ENCODE measurements around the gene BLM.

Gene BLM

DNA sequence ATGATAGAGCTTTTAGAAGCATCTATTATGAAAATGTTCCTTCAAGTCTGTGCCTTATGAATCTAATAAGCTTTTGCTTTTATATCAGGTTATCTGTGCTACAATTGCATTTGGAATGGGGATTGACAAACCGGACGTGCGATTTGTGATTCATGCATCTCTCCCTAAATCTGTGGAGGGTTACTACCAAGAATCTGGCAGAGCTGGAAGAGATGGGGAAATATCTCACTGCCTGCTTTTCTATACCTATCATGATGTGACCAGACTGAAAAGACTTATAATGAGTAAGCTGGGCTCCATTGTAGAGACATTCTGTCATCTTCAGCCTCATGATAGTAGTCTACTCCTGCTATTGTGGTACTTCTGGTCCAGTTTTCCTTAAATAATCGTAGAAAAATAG is 73.4 kb downstream of the BLM start:
- TF ChIP-seq, protein P1, sequence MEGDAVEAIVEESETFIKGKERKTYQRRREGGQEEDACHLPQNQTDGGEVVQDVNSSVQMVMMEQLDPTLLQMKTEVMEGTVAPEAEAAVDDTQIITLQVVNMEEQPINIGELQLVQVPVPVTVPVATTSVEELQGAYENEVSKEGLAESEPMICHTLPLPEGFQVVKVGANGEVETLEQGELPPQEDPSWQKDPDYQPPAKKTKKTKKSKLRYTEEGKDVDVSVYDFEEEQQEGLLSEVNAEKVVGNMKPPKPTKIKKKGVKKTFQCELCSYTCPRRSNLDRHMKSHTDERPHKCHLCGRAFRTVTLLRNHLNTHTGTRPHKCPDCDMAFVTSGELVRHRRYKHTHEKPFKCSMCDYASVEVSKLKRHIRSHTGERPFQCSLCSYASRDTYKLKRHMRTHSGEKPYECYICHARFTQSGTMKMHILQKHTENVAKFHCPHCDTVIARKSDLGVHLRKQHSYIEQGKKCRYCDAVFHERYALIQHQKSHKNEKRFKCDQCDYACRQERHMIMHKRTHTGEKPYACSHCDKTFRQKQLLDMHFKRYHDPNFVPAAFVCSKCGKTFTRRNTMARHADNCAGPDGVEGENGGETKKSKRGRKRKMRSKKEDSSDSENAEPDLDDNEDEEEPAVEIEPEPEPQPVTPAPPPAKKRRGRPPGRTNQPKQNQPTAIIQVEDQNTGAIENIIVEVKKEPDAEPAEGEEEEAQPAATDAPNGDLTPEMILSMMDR (conservative IDR thresholded peaks at IDR 0.05): no peak
- no peak overlapping the region for H3K27ac ChIP-seq

DNA sequence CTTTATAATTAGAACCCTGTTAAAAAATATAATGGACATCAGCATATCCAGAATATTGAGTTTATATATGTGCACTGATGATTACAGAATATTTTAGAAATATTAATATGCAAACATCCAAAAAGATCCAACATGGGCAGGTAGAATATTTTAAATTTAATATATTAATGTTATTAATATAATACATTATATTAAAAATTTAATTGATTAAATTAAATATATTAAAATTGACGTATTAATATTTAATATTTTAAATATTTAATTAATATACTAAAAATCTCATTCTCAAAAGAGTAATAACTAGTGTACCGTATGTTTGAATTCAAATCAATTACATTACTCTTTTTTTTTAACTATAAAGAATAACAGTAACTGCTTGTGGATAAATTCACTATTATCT is 77.4 kb downstream of the BLM start:
- no peak overlapping the region for H3K27ac ChIP-seq
- TF ChIP-seq, protein P1 (conservative IDR thresholded peaks at IDR 0.05): no peak

DNA sequence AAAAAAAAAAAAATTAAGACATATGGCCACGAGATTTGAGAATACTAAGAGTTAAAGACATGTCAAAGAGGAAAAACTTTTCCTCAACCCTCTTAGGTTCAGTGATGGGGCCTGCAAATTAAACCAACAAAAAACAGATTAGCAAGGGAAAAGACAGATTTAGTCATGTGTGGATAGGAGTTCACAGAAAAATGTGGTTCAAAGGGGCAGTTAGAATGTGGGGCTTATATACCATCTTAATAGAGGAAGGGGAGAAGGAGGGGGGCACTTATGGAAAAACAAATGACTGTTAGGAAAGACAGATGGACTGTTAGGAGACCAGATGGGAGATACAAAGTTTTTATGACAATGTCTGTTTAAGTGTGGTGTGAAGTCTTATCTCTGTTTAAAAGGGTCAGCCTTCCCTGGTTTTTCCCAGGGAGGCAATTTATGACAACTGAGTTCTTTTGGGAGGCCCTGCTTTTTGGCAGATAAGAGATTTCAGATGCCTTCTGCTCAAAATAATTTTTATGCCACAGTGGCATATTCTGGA is 82.6 kb downstream of the BLM start:
- H3K27ac ChIP-seq: no peak overlapping the region
- TF ChIP-seq, protein P1 (conservative IDR thresholded peaks at IDR 0.05): no peak

DNA sequence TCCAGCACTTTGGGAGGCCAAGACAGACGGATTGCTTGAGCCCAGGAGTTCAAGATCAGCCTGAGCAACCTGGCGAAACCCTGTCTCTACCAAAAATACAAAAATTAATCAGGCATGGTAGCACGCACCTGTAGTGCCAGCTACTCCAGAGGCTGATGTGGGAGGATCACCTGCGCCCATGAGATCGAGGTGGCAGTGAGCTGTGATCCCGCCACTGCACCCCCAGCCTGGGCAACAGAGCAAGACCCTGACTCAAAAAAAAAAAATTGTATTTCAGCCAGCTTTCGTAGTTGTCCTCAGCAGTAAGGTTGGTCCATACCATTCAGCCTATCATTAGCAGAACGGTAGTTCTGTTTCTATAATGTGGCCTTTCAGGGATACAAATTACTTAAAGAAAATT is 84.7 kb downstream of the BLM start:
- H3K27ac ChIP-seq: no peak overlapping the region
- TF ChIP-seq, protein P1 (conservative IDR thresholded peaks at IDR 0.05): no peak

DNA sequence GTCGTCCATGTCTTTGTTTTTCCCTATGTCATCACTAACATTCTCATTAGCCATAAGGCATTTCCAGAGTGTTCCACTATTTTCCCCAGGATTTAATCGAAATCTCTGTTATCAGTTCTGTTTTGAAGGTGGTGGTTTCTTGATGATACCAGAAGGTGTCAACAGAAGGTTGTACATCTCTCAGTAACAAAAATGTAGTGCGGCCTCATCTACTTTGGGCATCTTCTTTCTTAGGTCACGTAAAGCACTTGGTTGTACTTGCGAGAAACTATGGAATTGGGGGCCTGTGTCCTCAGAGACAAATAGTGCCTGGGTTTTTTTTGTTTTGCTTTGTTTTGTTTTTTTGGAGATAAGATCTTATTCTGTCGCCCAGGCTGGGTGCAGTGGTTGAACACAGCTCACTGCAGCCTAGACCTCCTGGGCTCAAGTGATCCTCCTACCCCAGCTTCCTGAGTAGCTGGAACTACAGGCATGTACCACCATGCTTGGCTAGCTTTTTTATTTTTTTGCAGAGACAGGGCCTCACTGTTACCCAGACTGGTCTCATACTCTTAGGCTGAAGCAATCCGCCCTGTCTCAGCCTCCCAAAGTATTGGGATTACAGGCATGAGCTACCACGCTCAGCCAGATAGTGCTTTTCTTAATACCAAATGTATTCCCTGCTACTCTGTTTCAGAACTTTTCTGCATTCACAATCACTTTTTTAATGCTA is 90.1 kb downstream of the BLM start:
- TF ChIP-seq, protein P1 (conservative IDR thresholded peaks at IDR 0.05): no peak
- H3K27ac ChIP-seq: no peak overlapping the region

DNA sequence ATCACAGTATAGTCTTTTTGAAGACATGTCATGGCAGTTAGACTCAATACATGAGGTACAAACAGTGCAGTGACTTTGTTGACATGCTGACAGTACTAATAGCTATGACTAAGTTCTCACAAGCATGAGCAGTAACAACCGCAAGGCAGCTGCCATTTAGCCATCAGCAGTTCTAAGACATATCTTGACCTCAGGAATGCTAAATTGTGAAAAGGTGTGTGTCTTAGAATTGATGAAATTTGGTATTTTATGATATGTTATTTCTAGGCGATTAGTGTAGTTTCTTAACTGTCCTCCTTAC is 90.6 kb downstream of the BLM start:
- TF ChIP-seq, protein P1 (conservative IDR thresholded peaks at IDR 0.05): no peak
- no peak overlapping the region for H3K27ac ChIP-seq

DNA sequence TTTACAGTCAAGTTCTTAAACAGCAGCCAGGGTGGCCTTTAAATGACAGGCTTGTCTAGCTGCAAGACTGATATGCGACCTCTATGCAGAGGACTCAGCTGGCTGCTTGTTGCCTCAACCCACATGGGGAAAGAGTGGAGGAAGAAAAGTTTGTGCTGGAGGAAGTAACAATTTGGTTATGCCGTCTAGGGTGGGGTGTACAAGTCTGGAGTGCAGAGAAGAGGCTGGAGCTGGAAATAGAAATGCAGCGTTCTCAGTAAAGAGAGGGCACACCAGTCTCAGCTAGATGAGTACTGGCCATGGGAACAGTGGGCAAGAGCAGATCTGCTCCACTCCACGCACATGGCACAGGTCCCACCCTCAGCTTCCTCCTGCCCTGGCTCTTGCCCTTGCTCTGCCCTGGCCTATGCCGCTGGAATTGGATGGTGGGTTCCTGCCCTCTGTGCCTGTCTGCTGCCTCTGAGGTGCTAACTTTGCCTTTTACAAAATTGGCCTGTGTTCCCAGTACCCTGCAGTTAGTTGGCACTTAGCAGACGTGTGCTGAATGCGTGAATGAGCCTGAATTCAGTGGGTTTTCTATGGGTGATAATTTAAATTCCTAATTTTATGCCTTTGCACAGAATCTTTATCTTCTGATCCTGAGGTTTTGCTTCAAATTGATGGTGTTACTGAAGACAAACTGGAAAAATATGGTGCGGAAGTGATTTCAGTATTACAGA is 91.5 kb downstream of the BLM start:
- TF ChIP-seq, protein P1 (conservative IDR thresholded peaks at IDR 0.05): no peak
- no peak overlapping the region for H3K27ac ChIP-seq

All from VCaP (cell line).